Measurements from ENCODE around the gene ZNF609. TPM values are rescaled to one million over a fixed set of nuclear protein-coding genes. Genes with fewer than 3 reads are reported as not detected.
"Not testable (repeated sequence)": the region's sequence is repeated elsewhere in the genome, so short reads cannot be mapped to it uniquely, and the experiment has no call there.

ZNF609 gene
- total RNA-seq, 1 donor from 2014 or later, result 75.3 TPM

DNA sequence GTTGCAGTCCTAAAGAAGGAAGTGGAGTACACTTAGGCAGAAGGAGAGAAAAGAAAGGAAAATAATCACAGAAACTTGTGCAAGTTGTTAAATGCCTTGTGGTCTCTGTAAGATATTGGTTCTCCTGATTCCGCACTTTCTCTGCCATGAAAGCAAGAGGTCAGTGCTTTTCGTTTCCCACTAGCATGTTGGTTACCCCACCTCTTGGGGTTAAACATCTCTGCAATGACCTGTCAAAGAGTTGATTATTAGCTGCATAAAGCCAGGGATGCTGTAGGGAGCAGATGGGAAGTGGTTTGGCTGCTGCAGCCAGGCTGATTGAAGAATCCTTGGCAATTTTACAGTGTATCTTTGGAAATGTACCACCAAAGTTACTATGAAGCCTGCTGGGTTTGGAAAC is 33.3 kb downstream of the ZNF609 start:
- Mint-ChIP-seq H3K4me1 (ENCODE audit: low read depth) (peaks cover 14% of the 10 kb centered on the region), H3K27ac (peak overlapping the region; percentile 29), H3K4me3 (ENCODE audit: low read depth) (no peak overlapping the region), H3K36me3 (ENCODE audit: insufficient read depth) (peaks cover 6% of the 10 kb centered on the region), H3K27me3 (no peaks in the 10 kb centered on the region), H3K9me3 (ENCODE audit: low read depth) (no peaks in the 10 kb centered on the region)
- no peak for DNase-seq (ENCODE audit: low spot score, unreplicated experiment)
- TF ChIP-seq, protein P1, sequence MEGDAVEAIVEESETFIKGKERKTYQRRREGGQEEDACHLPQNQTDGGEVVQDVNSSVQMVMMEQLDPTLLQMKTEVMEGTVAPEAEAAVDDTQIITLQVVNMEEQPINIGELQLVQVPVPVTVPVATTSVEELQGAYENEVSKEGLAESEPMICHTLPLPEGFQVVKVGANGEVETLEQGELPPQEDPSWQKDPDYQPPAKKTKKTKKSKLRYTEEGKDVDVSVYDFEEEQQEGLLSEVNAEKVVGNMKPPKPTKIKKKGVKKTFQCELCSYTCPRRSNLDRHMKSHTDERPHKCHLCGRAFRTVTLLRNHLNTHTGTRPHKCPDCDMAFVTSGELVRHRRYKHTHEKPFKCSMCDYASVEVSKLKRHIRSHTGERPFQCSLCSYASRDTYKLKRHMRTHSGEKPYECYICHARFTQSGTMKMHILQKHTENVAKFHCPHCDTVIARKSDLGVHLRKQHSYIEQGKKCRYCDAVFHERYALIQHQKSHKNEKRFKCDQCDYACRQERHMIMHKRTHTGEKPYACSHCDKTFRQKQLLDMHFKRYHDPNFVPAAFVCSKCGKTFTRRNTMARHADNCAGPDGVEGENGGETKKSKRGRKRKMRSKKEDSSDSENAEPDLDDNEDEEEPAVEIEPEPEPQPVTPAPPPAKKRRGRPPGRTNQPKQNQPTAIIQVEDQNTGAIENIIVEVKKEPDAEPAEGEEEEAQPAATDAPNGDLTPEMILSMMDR (IDR thresholded peaks at IDR 0.05; ENCODE audit: unreplicated experiment), result no peak

DNA sequence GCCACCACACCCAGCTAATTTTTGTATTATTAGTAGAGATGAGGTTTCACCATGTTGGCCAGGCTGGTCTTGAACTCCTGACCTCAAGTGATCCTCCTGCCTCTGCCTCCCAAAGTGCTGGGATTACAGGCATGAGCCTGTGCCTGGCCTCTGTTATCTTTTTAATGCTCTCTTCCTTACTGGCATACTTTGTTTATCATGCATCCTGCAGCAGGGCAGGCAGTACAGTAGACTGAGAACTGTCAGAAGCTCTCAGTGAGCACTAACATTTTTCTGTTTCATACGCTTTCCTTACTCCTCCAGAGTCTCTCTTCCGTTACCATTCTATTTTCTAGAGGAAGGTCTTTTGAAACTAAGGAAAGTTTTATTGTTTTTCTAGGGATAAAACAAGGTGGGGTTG is 35.6 kb downstream of the ZNF609 start:
- not testable (repeated sequence) for H3K4me3 Mint-ChIP-seq (ENCODE audit: low read depth); H3K27me3 Mint-ChIP-seq; H3K9me3 Mint-ChIP-seq (ENCODE audit: low read depth); DNase-seq (ENCODE audit: low spot score, unreplicated experiment)
- Mint-ChIP-seq H3K4me1 (ENCODE audit: low read depth) (peaks cover 17% of the 10 kb centered on the region), H3K36me3 (ENCODE audit: insufficient read depth) (peaks cover 14% of the 10 kb centered on the region), H3K27ac (peak overlapping the region; percentile 9)

DNA sequence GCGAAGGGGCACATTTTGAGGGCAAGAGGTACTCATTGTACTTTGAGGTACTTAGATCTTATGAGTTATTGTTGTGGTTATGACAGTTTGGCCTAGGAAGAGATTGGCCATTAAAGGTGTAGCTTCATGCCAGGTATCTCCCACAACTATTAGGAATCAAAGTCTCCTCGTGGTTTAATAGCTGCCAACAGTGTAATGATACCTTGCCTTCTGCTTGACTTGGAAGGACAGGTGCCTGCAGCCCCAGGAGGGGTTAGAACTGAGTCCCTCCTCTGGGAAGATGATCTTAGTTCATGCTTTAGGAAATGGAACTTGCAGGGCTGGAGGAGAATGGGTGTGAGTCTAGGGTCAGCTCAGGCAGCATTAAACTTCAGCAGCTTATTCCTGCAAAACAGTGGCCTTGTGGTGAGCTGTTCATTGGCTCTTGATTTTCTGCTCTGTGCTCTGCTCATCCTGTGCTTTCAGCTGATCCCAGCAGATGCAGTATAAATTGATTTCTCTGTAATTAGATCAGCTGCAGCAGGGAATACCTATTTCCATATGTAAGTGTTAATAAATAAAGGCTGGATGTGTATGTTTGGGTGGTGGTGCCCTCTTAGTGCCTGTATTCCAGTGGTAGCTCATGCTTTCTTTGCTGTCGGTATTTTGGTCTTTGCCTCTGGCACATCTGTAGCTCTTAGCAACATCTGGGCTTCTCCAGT is 40.5 kb downstream of the ZNF609 start:
- Mint-ChIP-seq H3K4me1 (ENCODE audit: low read depth) (peaks cover 29% of the 10 kb centered on the region), H3K36me3 (ENCODE audit: insufficient read depth) (peaks cover 16% of the 10 kb centered on the region), H3K27me3 (no peaks in the 10 kb centered on the region), H3K9me3 (ENCODE audit: low read depth) (no peaks in the 10 kb centered on the region), H3K4me3 (ENCODE audit: low read depth) (no peak overlapping the region), H3K27ac (peak overlapping the region; percentile 9)
- TF ChIP-seq, protein P1 (IDR thresholded peaks at IDR 0.05; ENCODE audit: unreplicated experiment), result no peak
- DNase-seq (ENCODE audit: low spot score, unreplicated experiment), result no peak

DNA sequence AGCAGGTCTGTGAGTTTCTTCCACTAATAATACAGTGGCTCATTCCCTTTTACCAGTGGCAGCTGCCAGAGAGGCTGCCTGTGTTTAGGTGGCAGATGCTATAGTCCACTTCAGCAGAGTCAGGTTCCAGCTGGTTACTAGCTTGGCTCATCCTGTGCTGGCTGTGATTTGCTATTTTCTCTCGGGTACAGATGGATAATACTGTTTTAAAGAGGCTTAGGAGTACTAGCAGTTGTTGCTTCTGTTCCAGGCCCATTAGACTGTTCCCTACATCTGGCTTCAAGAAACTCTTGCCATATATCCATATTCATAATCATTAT is 41.0 kb downstream of the ZNF609 start:
- H3K36me3 Mint-ChIP-seq (ENCODE audit: insufficient read depth), result peaks cover 16% of the 10 kb centered on the region
- no peak overlapping the region for H3K4me3 Mint-ChIP-seq (ENCODE audit: low read depth)
- no peaks in the 10 kb centered on the region for H3K27me3 Mint-ChIP-seq
- TF ChIP-seq, protein P1 (IDR thresholded peaks at IDR 0.05; ENCODE audit: unreplicated experiment), result no peak
- no peaks in the 10 kb centered on the region for H3K9me3 Mint-ChIP-seq (ENCODE audit: low read depth)
- peaks cover 29% of the 10 kb centered on the region for H3K4me1 Mint-ChIP-seq (ENCODE audit: low read depth)
- H3K27ac Mint-ChIP-seq, result peak overlapping the region; percentile 9
- no peak for DNase-seq (ENCODE audit: low spot score, unreplicated experiment)

DNA sequence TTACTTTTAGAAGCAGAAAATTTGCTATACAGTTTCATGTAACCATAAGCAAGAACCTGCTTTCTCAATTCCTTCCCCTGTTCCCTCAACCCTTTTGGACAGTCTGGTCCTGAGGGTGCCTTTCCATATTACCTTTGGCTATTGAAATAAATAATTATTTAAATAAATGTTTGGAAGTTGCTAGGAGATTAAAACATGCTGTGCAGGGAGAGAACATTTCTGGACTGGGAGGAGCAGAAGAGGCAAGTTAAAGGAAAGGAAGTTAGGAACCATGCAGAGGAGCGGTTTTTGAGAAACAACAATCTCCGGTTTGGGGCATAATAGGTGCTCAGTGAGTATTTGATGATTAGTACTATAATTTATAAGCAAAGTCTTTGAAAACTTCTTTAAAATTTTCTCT is 41.8 kb downstream of the ZNF609 start:
- DNase-seq (ENCODE audit: low spot score, unreplicated experiment), result no peak
- TF ChIP-seq, protein P1 (IDR thresholded peaks at IDR 0.05; ENCODE audit: unreplicated experiment), result no peak
- Mint-ChIP-seq H3K4me3 (ENCODE audit: low read depth) (no peak overlapping the region), H3K4me1 (ENCODE audit: low read depth) (peaks cover 34% of the 10 kb centered on the region), H3K27ac (no peak overlapping the region), H3K27me3 (no peaks in the 10 kb centered on the region), H3K9me3 (ENCODE audit: low read depth) (no peaks in the 10 kb centered on the region), H3K36me3 (ENCODE audit: insufficient read depth) (peaks cover 16% of the 10 kb centered on the region)

DNA sequence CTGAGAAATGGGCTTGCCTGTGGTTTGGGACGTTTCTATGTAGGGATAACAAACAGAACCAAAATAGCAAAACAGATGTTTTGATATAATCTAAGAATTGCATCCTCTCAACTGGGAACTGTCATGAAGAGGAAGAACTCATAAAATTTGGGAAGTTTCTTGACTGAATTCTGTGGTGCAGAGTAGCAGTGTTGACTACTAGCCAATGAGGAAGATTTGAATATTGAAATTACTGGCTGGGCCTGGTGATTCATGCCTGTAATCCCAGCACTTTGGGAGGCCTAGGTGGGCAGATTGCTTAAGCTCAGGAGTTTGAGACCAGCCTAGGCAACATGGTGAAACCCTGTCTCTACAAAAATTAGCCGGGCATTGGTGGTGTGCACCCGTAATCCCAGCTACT is 42.2 kb downstream of the ZNF609 start:
- no peak for DNase-seq (ENCODE audit: low spot score, unreplicated experiment)
- Mint-ChIP-seq H3K27me3 (no peaks in the 10 kb centered on the region), H3K27ac (peak overlapping the region; percentile 74), H3K9me3 (ENCODE audit: low read depth) (no peaks in the 10 kb centered on the region), H3K36me3 (ENCODE audit: insufficient read depth) (peaks cover 16% of the 10 kb centered on the region), H3K4me1 (ENCODE audit: low read depth) (peaks cover 38% of the 10 kb centered on the region), H3K4me3 (ENCODE audit: low read depth) (no peak overlapping the region)
- TF ChIP-seq, protein P1 (IDR thresholded peaks at IDR 0.05; ENCODE audit: unreplicated experiment), result no peak

Data from progenitor cell of endocrine pancreas (in vitro differentiated cells).